H9 (cell line): ENCODE data around the gene MTA2. TPM values are rescaled to one million over a fixed set of nuclear protein-coding genes. Genes with fewer than 3 reads are reported as not detected.
A peak's percentile ranks its signal among the peaks of the same experiment; 100 is the strongest.

Experiments
- DNase-seq: peaks from one replicate; pipeline ENCODE4 v3.0.0-alpha.2; 2017
- H2AFZ ChIP-seq: one replicate; pipeline ENCODE4 v1.6.1; 2013; ENCODE audit warnings: mild to moderate bottlenecking, low read length, control low read depth, moderate library complexity
- H2AK5ac ChIP-seq: 2 replicates; pipeline ENCODE4 v1.6.1; 2013; ENCODE audit warnings: low read length, control low read depth, mixed read lengths; ENCODE audit not compliant: insufficient read length
- H2BK120ac ChIP-seq: one replicate; pipeline ENCODE4 v1.6.1; 2013; ENCODE audit warnings: low read depth, mild to moderate bottlenecking, low read length, control low read depth, inconsistent platforms; ENCODE audit not compliant: poor library complexity, severe bottlenecking
- H2BK12ac ChIP-seq: 2 replicates; pipeline ENCODE4 v1.6.1; 2013; ENCODE audit warnings: low read length, control low read depth, mixed read lengths, low read depth; ENCODE audit not compliant: insufficient read length
- H2BK15ac ChIP-seq: 2 replicates; pipeline ENCODE4 v1.6.1; 2013; ENCODE audit warnings: low read depth, low read length, control low read depth
- H2BK20ac ChIP-seq: one replicate; pipeline ENCODE4 v1.6.1; 2013; ENCODE audit warnings: low read depth, mild to moderate bottlenecking, low read length, control low read depth, inconsistent platforms; ENCODE audit not compliant: poor library complexity, severe bottlenecking
- H2BK5ac ChIP-seq: 2 replicates; pipeline ENCODE4 v1.6.1; 2013; ENCODE audit warnings: low read length, control low read depth, mixed read lengths; ENCODE audit not compliant: insufficient read length
- H3K14ac ChIP-seq: 2 replicates; pipeline ENCODE4 v1.6.1; 2013; ENCODE audit warnings: low read length, control low read depth; ENCODE audit not compliant: insufficient read depth
- H3K18ac ChIP-seq: 2 replicates; pipeline ENCODE4 v1.6.1; 2013; ENCODE audit warnings: low read depth, mild to moderate bottlenecking, mixed read lengths, low read length, control low read depth; ENCODE audit not compliant: insufficient read length
- H3K23ac ChIP-seq: 2 replicates; pipeline ENCODE4 v1.6.1; 2013; ENCODE audit warnings: low read length, control low read depth, mixed read lengths, low read depth; ENCODE audit not compliant: insufficient read length
- H3K23me2 ChIP-seq: 2 replicates; pipeline ENCODE4 v1.6.1; 2013; ENCODE audit warnings: low read depth, mild to moderate bottlenecking, mixed read lengths, low read length, control low read depth; ENCODE audit not compliant: insufficient read length, poor library complexity, severe bottlenecking
- H3K27ac ChIP-seq: 2 replicates; pipeline ENCODE4 v1.5.1; 2013; ENCODE audit warnings: low read length, control low read depth, mixed read lengths, low read depth; ENCODE audit not compliant: insufficient read length
- H3K27me3 ChIP-seq: 2 replicates; pipeline ENCODE4 v1.6.1; 2013; ENCODE audit warnings: low read length, control low read depth, inconsistent platforms; ENCODE audit not compliant: insufficient read depth
- H3K4ac ChIP-seq: 2 replicates; pipeline ENCODE4 v1.6.1; 2013; ENCODE audit warnings: low read depth, mild to moderate bottlenecking, control low read depth, inconsistent platforms, low read length, moderate library complexity
- H3K4me1 ChIP-seq: 2 replicates; pipeline ENCODE4 v1.6.1; 2013; ENCODE audit warnings: low read length, control low read depth, inconsistent platforms; ENCODE audit not compliant: insufficient read depth
- H3K4me2 ChIP-seq: 2 replicates; pipeline ENCODE4 v1.6.1; 2013; ENCODE audit warnings: low read length, control low read depth, mixed read lengths; ENCODE audit not compliant: insufficient read length, insufficient read depth
- H3K56ac ChIP-seq: 2 replicates; pipeline ENCODE4 v1.6.1; 2013; ENCODE audit warnings: low read depth, mild to moderate bottlenecking, mixed read lengths, low read length, control low read depth; ENCODE audit not compliant: insufficient read length
- H3K79me1 ChIP-seq: 2 replicates; pipeline ENCODE4 v1.6.1; 2013; ENCODE audit warnings: low read depth, mild to moderate bottlenecking, moderate library complexity, low read length, control low read depth, inconsistent platforms; ENCODE audit not compliant: insufficient read depth, poor library complexity, severe bottlenecking
- H3K79me2 ChIP-seq: 2 replicates; pipeline ENCODE4 v1.6.1; 2013; ENCODE audit warnings: low read length, control low read depth, inconsistent platforms; ENCODE audit not compliant: insufficient read depth
- H3K9ac ChIP-seq: 2 replicates; pipeline ENCODE4 v1.6.1; 2013; ENCODE audit warnings: low read length, control low read depth, mixed read lengths; ENCODE audit not compliant: insufficient read length; ENCODE audit errors: extremely low read depth
- H3K9me3 ChIP-seq: one replicate; pipeline ENCODE4 v1.6.1; 2013; ENCODE audit warnings: low read depth, low read length, inconsistent platforms; ENCODE audit not compliant: control insufficient read depth
- H3T11ph ChIP-seq: one replicate; pipeline ENCODE4 v1.6.1; 2013; ENCODE audit warnings: mild to moderate bottlenecking, low read length, control low read depth, inconsistent platforms
- H4K20me1 ChIP-seq: one replicate; pipeline ENCODE4 v1.6.1; 2013; ENCODE audit not compliant: control insufficient read depth, insufficient read length, insufficient read depth
- H4K5ac ChIP-seq: 2 replicates; pipeline ENCODE4 v1.6.1; 2013; ENCODE audit warnings: low read depth, mild to moderate bottlenecking, mixed read lengths, low read length, control low read depth; ENCODE audit not compliant: insufficient read length
- H4K8ac ChIP-seq: replicated peaks from 2 replicates; pipeline ENCODE4 v1.6.1; 2013; ENCODE audit warnings: low read length, control low read depth, mixed read lengths, low read depth; ENCODE audit not compliant: insufficient read length
- H4K91ac ChIP-seq: 2 replicates; pipeline ENCODE4 v1.6.1; 2013; ENCODE audit warnings: low read depth, mild to moderate bottlenecking, moderate library complexity, mixed read lengths, low read length, control low read depth; ENCODE audit not compliant: insufficient read length
- H3K27ac Mint-ChIP-seq, 3 experiments: 2 replicates in 2 of 3; 3 replicates in 1 of 3; pipeline ENCODE4 v1.8.0; 2020 to 2021; ENCODE audit warnings: mixed read lengths in 3 of 3, mild to moderate bottlenecking in 1 of 3, moderate library complexity in 1 of 3
- H3K27me3 Mint-ChIP-seq: 2 replicates; pipeline ENCODE4 v1.8.0; 2021; ENCODE audit warnings: low read depth, mild to moderate bottlenecking, moderate library complexity, mixed read lengths
- H3K36me3 Mint-ChIP-seq, 3 experiments: 2 replicates in 2 of 3; 3 replicates in 1 of 3; pipeline ENCODE4 v1.8.0; 2020 to 2021; ENCODE audit warnings: low read depth in 3 of 3, mixed read lengths in 3 of 3; ENCODE audit not compliant: insufficient read depth in 1 of 3
- H3K4me1 Mint-ChIP-seq, 2 experiments: 2 replicates each; pipeline ENCODE4 v1.8.0; 2020; ENCODE audit warnings: mixed read lengths in 2 of 2
- H3K4me3 Mint-ChIP-seq, 2 experiments: 2 replicates in 1 of 2; 3 replicates in 1 of 2; pipeline ENCODE4 v1.8.0; 2020 to 2021; ENCODE audit warnings: mild to moderate bottlenecking in 2 of 2, mixed read lengths in 2 of 2, moderate library complexity in 1 of 2
- H3K9me3 Mint-ChIP-seq, 2 experiments: 2 replicates in 1 of 2; 3 replicates in 1 of 2; pipeline ENCODE4 v1.8.0; 2020; ENCODE audit warnings: mild to moderate bottlenecking in 2 of 2, mixed read lengths in 2 of 2, moderate library complexity in 1 of 2
- CTCF ChIP-seq: fragments of 200-600 bp; sonication (generic); conservative IDR thresholded peaks from 3 replicates; pipeline ENCODE4 v1.8.0; 2021; ENCODE audit warnings: antibody characterized with exemption, mild to moderate bottlenecking
- WGBS: extraction: QIAGEN DNeasy Blood & Tissue Kit; methylation state at CpG from one replicate; pipeline ENCODE4 v1.1.7; 2013; ENCODE audit warnings: missing lambda C conversion rate, low lambda C conversion rate, mixed read lengths; ENCODE audit not compliant: insufficient read length; ENCODE audit errors: extremely low coverage; 5-methylcytosine and 5-hydroxymethylcytosine counted together
- total RNA-seq: library from RNA; stranded (reverse); gene quantifications from 2 replicates; pipeline ENCODE4 v1.2.1, GENCODE V29; 2021

MTA2 gene
- total RNA-seq, 1 experiment from 2014 or later = 143 TPM

DNA sequence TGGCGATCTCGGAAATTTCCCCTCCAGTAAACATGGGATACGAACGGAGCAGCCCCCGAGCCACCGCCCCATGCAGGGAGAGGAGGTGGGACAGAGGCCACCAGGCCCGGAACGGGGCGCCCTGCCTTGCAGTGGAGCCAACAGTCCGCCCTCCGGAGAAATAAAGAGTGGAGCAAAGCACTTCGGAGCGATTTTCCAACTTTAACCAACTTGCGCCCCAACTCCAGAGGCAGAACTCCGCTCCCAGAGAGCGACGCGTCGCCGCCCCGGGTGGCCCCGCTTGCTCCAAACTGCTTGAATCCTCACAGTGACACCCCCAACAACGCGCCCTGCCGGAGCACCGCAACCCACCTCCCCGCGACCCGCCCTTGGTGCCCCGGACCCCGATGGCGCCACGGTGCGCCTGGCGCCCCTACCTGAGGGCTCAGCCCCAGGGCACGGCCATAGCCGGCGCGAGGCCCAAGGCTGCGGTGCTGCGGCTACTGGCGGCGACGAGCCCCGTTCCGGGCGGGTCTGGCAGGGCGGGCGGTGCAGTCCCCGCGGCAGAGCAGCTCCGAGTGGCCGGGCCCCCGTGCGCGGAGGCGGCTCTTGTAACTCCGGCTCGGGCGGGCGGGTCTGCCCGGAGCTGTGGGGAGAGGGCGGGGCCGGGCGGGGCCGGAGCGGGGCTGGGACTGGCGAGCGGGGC, 55.3 kb downstream of the MTA2 start, which contains the start of gene AHNAK:
Gene AHNAK, minus strand, starts transcription at position 563 of the 685 bp plus-strand sequence. CDS start 10,708 bp downstream, outside the sequence.
- peaks cover 33 to 60% of the 10 kb centered on the region in 2 experiments for H3K4me1 Mint-ChIP-seq

More for the DNA sequence above, 55.3 kb downstream of the MTA2 start, which contains the start of gene AHNAK:
- Histone ChIP-seq H4K91ac (no peak within 1 kb of the TSS), H2BK120ac (no peak within 1 kb of the TSS), H2BK12ac (no peak within 1 kb of the TSS), H3K23me2 (peaks cover 26% of the 10 kb centered on the region), H4K8ac (no peak within 1 kb of the TSS), H3K56ac (no peak within 1 kb of the TSS), H3K23ac (no peak within 1 kb of the TSS), H3K27ac (no peak within 1 kb of the TSS), H3K4me2 (peak within 1 kb of the TSS; percentile 66), H4K5ac (no peak within 1 kb of the TSS), H2BK15ac (no peak within 1 kb of the TSS), H3K79me2 (no peaks in the 10 kb centered on the region), H3K79me1 (no peaks in the 10 kb centered on the region), H3K14ac (peak within 1 kb of the TSS; percentile 52; the same call in 1 of the 2 replicates), H2BK5ac (no peak within 1 kb of the TSS), H3K4me1 (no peaks in the 10 kb centered on the region; the same call in 1 of the 2 replicates), H3K9me3 (no peaks in the 10 kb centered on the region), H3K27me3 (peaks cover 53% of the 10 kb centered on the region), H2AFZ (no peak within 1 kb of the TSS), H3K4ac (no peak within 1 kb of the TSS), H2BK20ac (no peak within 1 kb of the TSS), H3K9ac (no peak within 1 kb of the TSS), H3K18ac (peak within 1 kb of the TSS; percentile 59), H2AK5ac (no peak within 1 kb of the TSS), H3T11ph (no peak within 1 kb of the TSS), H4K20me1 (peaks cover 2% of the 10 kb centered on the region)
- DNase-seq = peak; percentile 73
- Mint-ChIP-seq H3K27ac (peak within 1 kb of the TSS in 1 of 3 experiments; percentile 69; a peak in 1 of 7 replicates), H3K36me3 (no peaks in the 10 kb centered on the region; a peak in 1 of 7 replicates), H3K27me3 (peaks cover 90% of the 10 kb centered on the region), H3K4me3 (peak within 1 kb of the TSS; percentile 81 to 92), H3K9me3 (no peaks in the 10 kb centered on the region; a peak in 2 of 5 replicates)
- no peak for TF ChIP-seq CTCF
- WGBS = no CpG with 5 or more reads among the region's 69 CpGs
